GM18868 (cell line): ENCODE measurements around the gene NBEA.

Source experiments
- ATAC-seq: cut with Tn5 transposase; IDR thresholded peaks from one replicate; pipeline ENCODE4 v1.9.1; 2021; ENCODE audit warnings: mild to moderate bottlenecking, moderate library complexity; ENCODE audit not compliant: unreplicated experiment

Gene NBEA

GRCh38 chr13:35498231-35498630 is 556.2 kb downstream of the NBEA start:
- no peak for ATAC-seq

- no peak for ATAC-seq
Observed at GRCh38 chr13:35499196-35499662, 557.2 kb downstream of the NBEA start.

- ATAC-seq, result no peak
Observed at GRCh38 chr13:35499676-35500075, 557.6 kb downstream of the NBEA start.

GRCh38 chr13:35500144-35500543 is 558.1 kb downstream of the NBEA start:
- ATAC-seq, result no peak

GRCh38 chr13:35501661-35502235 is 559.7 kb downstream of the NBEA start:
- no peak for ATAC-seq

GRCh38 chr13:35502456-35502855 is 560.4 kb downstream of the NBEA start:
- ATAC-seq, result no peak

GRCh38 chr13:35512271-35512920 is 570.3 kb downstream of the NBEA start:
- peak; percentile 42 for ATAC-seq

- no peak for ATAC-seq
Observed at GRCh38 chr13:35514061-35514477, 572.0 kb downstream of the NBEA start.

GRCh38 chr13:35514801-35515502 is 572.9 kb downstream of the NBEA start:
- ATAC-seq, result no peak

GRCh38 chr13:35518337-35518946 is 576.4 kb downstream of the NBEA start:
- no peak for ATAC-seq

- no peak for ATAC-seq
Observed at GRCh38 chr13:35524171-35524570, 582.1 kb downstream of the NBEA start.

- ATAC-seq, result no peak
Observed at GRCh38 chr13:35526577-35526976, 584.5 kb downstream of the NBEA start.

- ATAC-seq, result no peak
Observed at GRCh38 chr13:35527451-35527850, 585.4 kb downstream of the NBEA start.

- ATAC-seq, result no peak
Observed at GRCh38 chr13:35530147-35530546, 588.1 kb downstream of the NBEA start.

GRCh38 chr13:35530581-35530980 is 588.5 kb downstream of the NBEA start:
- no peak for ATAC-seq

- ATAC-seq, result no peak
Observed at GRCh38 chr13:35531526-35531925, 589.5 kb downstream of the NBEA start.

- ATAC-seq, result no peak
Observed at GRCh38 chr13:35534343-35534742, 592.3 kb downstream of the NBEA start.

GRCh38 chr13:35548790-35549189 is 606.7 kb downstream of the NBEA start:
- ATAC-seq, result no peak

- peak; percentile 90 for ATAC-seq
Observed at GRCh38 chr13:35549481-35549880, 607.4 kb downstream of the NBEA start.

- ATAC-seq, result no peak
Observed at GRCh38 chr13:35552172-35552844, 610.2 kb downstream of the NBEA start.

- no peak for ATAC-seq
Observed at GRCh38 chr13:35554972-35555623, 613.0 kb downstream of the NBEA start.
